K562 (cell line): ENCODE results near the gene STK11. TPM values are rescaled to one million over a fixed set of nuclear protein-coding genes. Genes with fewer than 3 reads are reported as not detected.
A peak's percentile ranks its signal among the peaks of the same experiment; 100 is the strongest.
"Not testable (repeated sequence)": the region's sequence is repeated elsewhere in the genome, so short reads cannot be mapped to it uniquely, and the experiment has no call there.

Source experiments
- ATAC-seq: fragments of 200-7000 bp; cut with Tn5 transposase; 3 replicates; pipeline ENCODE4 v1.9.1; 2020; ENCODE audit warnings: moderate library complexity
- BruUV-seq: library from RNA; stranded (reverse); fragments of 400-500 nt; replicated peaks from 2 replicates; lab custom pipeline; 2021; lab: Mats Ljungman, UMichigan
- CTCF ChIA-PET: fragments of 300-600 bp; formaldehyde crosslinking; extraction: SDS; loops from one replicate; lab custom pipeline; 2021; ENCODE audit warnings: low intra/inter-chr PET ratio; lab: Yijun Ruan, JAX
- POLR2A ChIA-PET: fragments of 300-600, 350-650 bp; sonication (Branson Sonifier 250); formaldehyde crosslinking; extraction: SDS; loops from one replicate; lab custom pipeline; 2021; ENCODE audit warnings: antibody characterized with exemption, inconsistent platforms; lab: Yijun Ruan, JAX
- DNase-seq, 4 experiments: peaks; one replicate each; pipeline versions ENCODE4 v3.0.0 to v3.0.0-alpha.2; 2011 to 2018; ENCODE audit warnings: low spot score in 3 of 4, mixed read lengths in 3 of 4; ENCODE audit errors: extremely low read depth in 1 of 4
- FAIRE-seq: peaks from 2 replicates; lab custom pipeline; 2011; peaks lifted over from hg19 to GRCh38; lab: Jason Lieb, UNC
- H2AFZ ChIP-seq: 2 replicates; pipeline ENCODE4 v1.6.0; 2011; ENCODE audit warnings: low read depth, low read length, control low read depth, inconsistent platforms
- H3K27ac ChIP-seq: fragments of 200-600 bp; 3 replicates; pipeline ENCODE4 v1.8.0; 2011; ENCODE audit warnings: low read depth, mild to moderate bottlenecking, control low read depth, inconsistent platforms, low read length, moderate library complexity, mixed read lengths; ENCODE audit errors: extremely low read depth
- H3K27me3 ChIP-seq, 2 experiments: fragments of 300-600 bp in 1 of 2; 2 replicates in 1 of 2; 3 replicates in 1 of 2; pipeline versions ENCODE4 v1.6.0 to v1.8.0; 2011; ENCODE audit warnings: inconsistent platforms in 2 of 2, low read length in 2 of 2, mild to moderate bottlenecking in 1 of 2, mixed read lengths in 1 of 2, moderate library complexity in 1 of 2; ENCODE audit not compliant: control insufficient read depth in 2 of 2, insufficient read depth in 2 of 2
- H3K36me3 ChIP-seq: fragments of 300-600 bp; 3 replicates; pipeline ENCODE4 v1.8.0; 2011; ENCODE audit warnings: mild to moderate bottlenecking, low read length, inconsistent platforms; ENCODE audit not compliant: control insufficient read depth, insufficient read depth
- H3K4me1 ChIP-seq, 2 experiments: fragments of 200-600 bp in 1 of 2; replicated peaks in 1 of 2; 2 replicates in 1 of 2; 3 replicates in 1 of 2; pipeline versions ENCODE4 v1.5.1 to v1.8.0; 2011; ENCODE audit warnings: inconsistent platforms in 2 of 2, low read length in 2 of 2, mild to moderate bottlenecking in 1 of 2, mixed read lengths in 1 of 2, moderate library complexity in 1 of 2; ENCODE audit not compliant: control insufficient read depth in 2 of 2, insufficient read depth in 2 of 2
- H3K4me2 ChIP-seq: 2 replicates; pipeline ENCODE4 v1.6.1; 2011; ENCODE audit warnings: low read length, control low read depth, inconsistent platforms, mixed read lengths; ENCODE audit not compliant: insufficient read depth
- H3K4me3 ChIP-seq: fragments of 200-600 bp; sonication (generic), shearing (Covaris generic); 2 replicates; pipeline ENCODE4 v1.5.1; 2016; ENCODE audit warnings: control low read depth, inconsistent platforms
- H3K79me2 ChIP-seq: fragments of 200-600 bp; 3 replicates; pipeline ENCODE4 v1.8.0; 2011; ENCODE audit warnings: low read length, inconsistent platforms; ENCODE audit not compliant: control insufficient read depth, insufficient read depth
- H3K9ac ChIP-seq, 2 experiments: 2 replicates each; pipeline versions ENCODE4 v1.6.0 to v1.6.1; 2011; ENCODE audit warnings: low read depth in 2 of 2, low read length in 2 of 2, control low read depth in 1 of 2, inconsistent platforms in 1 of 2, mild to moderate bottlenecking in 1 of 2, mixed read lengths in 1 of 2; ENCODE audit not compliant: insufficient read depth in 1 of 2
- H3K9me1 ChIP-seq: one replicate; pipeline ENCODE4 v1.6.0; 2011; ENCODE audit warnings: inconsistent platforms, mild to moderate bottlenecking, low read length, moderate library complexity; ENCODE audit not compliant: control insufficient read depth, insufficient read depth
- H3K9me3 ChIP-seq: replicated peaks from 2 replicates; pipeline ENCODE4 v1.5.1; 2011; ENCODE audit warnings: low read depth, low read length, inconsistent platforms; ENCODE audit not compliant: control insufficient read depth, insufficient read depth
- H4K20me1 ChIP-seq: replicated peaks from 2 replicates; pipeline ENCODE4 v1.6.1; 2011; ENCODE audit warnings: low read length, inconsistent platforms, mixed read lengths; ENCODE audit not compliant: control insufficient read depth, insufficient read depth
- GABPB1 ChIP-seq: sonication (generic); formaldehyde crosslinking; IDR thresholded peaks from 2 replicates; pipeline ENCODE4 v1.8.0; 2022; ENCODE audit warnings: mild to moderate bottlenecking, missing genetic modification reagents
- NFIC ChIP-seq: fragments of 450-650 bp; IDR thresholded peaks from 2 replicates; pipeline ENCODE4 v1.6.1; 2017; ENCODE audit warnings: mild to moderate bottlenecking, inconsistent platforms
- POLR2G ChIP-seq: fragments of 200-400 bp; formaldehyde crosslinking; IDR thresholded peaks from 2 replicates; pipeline ENCODE4 v1.6.1; 2017; ENCODE audit warnings: low read depth, mild to moderate bottlenecking, antibody characterized with exemption, low read length, moderate library complexity
- RBFOX2 ChIP-seq: fragments of 200-400 bp; formaldehyde crosslinking; IDR thresholded peaks from 2 replicates; pipeline ENCODE4 v1.6.1; 2017; ENCODE audit warnings: low read depth, mild to moderate bottlenecking, low read length, moderate library complexity
- SAFB ChIP-seq: fragments of 200-400 bp; formaldehyde crosslinking; IDR thresholded peaks from 2 replicates; pipeline ENCODE4 v1.6.1; 2017; ENCODE audit warnings: low read depth, low read length, borderline replicate concordance
- SP1 ChIP-seq: sonication (generic); formaldehyde crosslinking; IDR thresholded peaks from 2 replicates; pipeline ENCODE4 v1.8.1; 2022; ENCODE audit warnings: mild to moderate bottlenecking, missing genetic modification reagents
- ZFX ChIP-seq: sonication (generic); formaldehyde crosslinking; IDR thresholded peaks from 2 replicates; pipeline ENCODE4 v1.8.0; 2022; ENCODE audit warnings: mild to moderate bottlenecking, missing genetic modification reagents, moderate library complexity
- ZNF384 ChIP-seq: IDR thresholded peaks from 2 replicates; pipeline ENCODE4 v1.6.1; 2012; ENCODE audit warnings: low read depth, low read length, improper control_type of control experiment
- WGBS: fragments of 100-300 bp; shearing (Covaris generic); methylation state at CpG from one replicate; pipeline ENCODE4 v1.1.6; 2016; ENCODE audit warnings: low coverage, mixed read lengths; ENCODE audit not compliant: insufficient coverage; ENCODE audit errors: missing lambda C conversion rate; 5-methylcytosine and 5-hydroxymethylcytosine counted together
- in situ Hi-C: fragments of 300-500 bp; cut with MboI; formaldehyde crosslinking; loops from 4 replicates; pipeline ENCODE4 v1.15.0; 2018; ENCODE audit warnings: inconsistent platforms, mixed read lengths
- intact Hi-C: fragments of 100-400 bp; cut with micrococcal nuclease; formaldehyde crosslinking; loops from 2 replicates; pipeline ENCODE4 v1.14.2; 2022
- polyA plus RNA-seq, 8 experiments: library from polyadenylated mRNA; depleted of rRNA in 4 of 8; stranded (reverse) in 5 of 8; unstranded in 3 of 8; fragments of >200 nt; fragmentation: Nextera tagmentation in 2 of 8; fragmentation: Illumina TruSeq in 1 of 8; extraction: Ambion mirVana in 2 of 8; extraction: Trizol in 1 of 8; gene quantifications; 2 replicates each; pipeline versions ENCODE4 v1.2.1 to v1.2.3, GENCODE V29; 2011 to 2014; ENCODE audit warnings: inconsistent platforms in 1 of 8, missing spikeins in 1 of 8
- total RNA-seq, 7 experiments: library from RNA; depleted of rRNA in 6 of 7; stranded (reverse); fragments of >200 nt in 6 of 7; fragmentation: Illumina TruSeq in 2 of 7; extraction: Trizol in 2 of 7; gene quantifications; 2 replicates each; pipeline versions ENCODE4 v1.2.1 to v1.2.3, GENCODE V29; 2011 to 2021; ENCODE audit warnings: low replicate concordance in 1 of 7
- TF ChIP-seq, protein P1 (sequence below), 3 experiments: IDR thresholded peaks in 2 of 3; conservative IDR thresholded peaks in 1 of 3; 2 replicates each; pipeline ENCODE4 v1.5.1; 2011 to 2012; ENCODE audit warnings: low read length in 3 of 3, mild to moderate bottlenecking in 3 of 3, control low read depth in 2 of 3, improper control_type of control experiment in 1 of 3, inconsistent platforms in 1 of 3, low read depth in 1 of 3, mixed read lengths in 1 of 3, moderate library complexity in 1 of 3; ENCODE audit not compliant: insufficient read depth in 2 of 3

Gene STK11
- total and polyA plus RNA-seq, 9 of the 15 experiments (the other 6 are each of a cell fraction or from before 2014, with no cell fraction given): 0.15 to 96.5 (median 31.7) TPM

DNA sequence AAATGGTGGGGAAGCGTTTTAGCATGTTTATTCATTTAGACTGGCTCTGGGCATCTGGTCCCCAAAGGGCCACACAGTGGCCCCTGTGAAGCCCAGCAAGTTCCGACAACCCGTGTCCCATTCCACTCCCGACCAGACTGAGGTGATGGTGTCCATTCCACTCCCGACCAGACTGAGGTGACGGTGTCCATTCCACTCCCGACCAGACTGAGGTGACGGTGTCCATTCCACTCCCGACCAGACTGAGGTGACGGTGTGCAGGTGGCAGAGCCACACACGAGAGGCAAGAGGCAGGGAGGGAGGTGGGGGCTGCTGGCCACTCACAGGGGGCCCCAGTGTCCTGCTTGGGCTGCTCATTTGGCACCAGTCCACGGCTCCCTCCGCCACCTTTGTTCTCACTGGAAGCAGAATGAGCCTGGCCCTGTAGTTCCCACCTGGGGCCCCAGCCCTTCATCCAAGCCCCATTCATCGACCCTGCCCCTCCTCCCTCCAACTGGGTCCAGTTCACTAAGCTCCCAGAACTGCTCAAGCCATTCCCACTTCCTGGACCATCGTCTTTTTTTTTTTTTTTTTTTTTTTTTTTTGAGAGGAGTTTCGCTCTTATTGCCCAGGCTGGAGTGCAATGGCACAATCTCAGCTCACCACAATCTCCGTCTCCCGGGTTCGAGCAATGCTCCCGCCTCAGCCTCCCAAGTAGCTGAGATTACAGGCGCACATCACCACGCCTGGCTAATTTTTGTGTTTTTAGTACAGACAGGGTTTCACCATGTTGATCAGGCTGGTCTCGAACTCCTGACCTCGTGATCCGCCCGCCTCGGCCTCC is 40.9 kb downstream of the STK11 start:
- in situ Hi-C loops: loop anchor here (25.0 kb wide), 1 partner anchor 484 kb away; the partner anchor contains the start of gene MISP
- not testable (repeated sequence) for BruUV-seq
- CTCF ChIA-PET: interaction anchor here (4.5 kb wide), 1 partner anchor 21 kb away, joined by 51 read pairs; no protein-coding TSS in a partner anchor

More for the DNA sequence above, 40.9 kb downstream of the STK11 start:
- H4K20me1 ChIP-seq, H3K9me1 ChIP-seq, H3K4me3 ChIP-seq, H3K4me2 ChIP-seq, ATAC-seq, intact Hi-C loops, H3K9me3 ChIP-seq: not testable (repeated sequence)
- H3K9ac ChIP-seq: peak overlapping the region in 1 of 2 experiments; percentile 75; a peak in 2 of 4 replicates
- H3K4me1 ChIP-seq: peaks cover 41 to 95% of the 10 kb centered on the region in 2 experiments
- WGBS: 74% methylated on average over 20 of the region's 27 CpGs
- H3K27ac ChIP-seq: peak overlapping the region; percentile 39; the same call in 1 of the 3 replicates
- peaks cover 50% of the 10 kb centered on the region; the same call in 2 of the 3 replicates for H3K36me3 ChIP-seq
- POLR2A ChIA-PET: interaction anchor here (0.5 to 1.5 kb wide), 6 partner anchors 10 to 369 kb away, joined by 3 to 14 read pairs (median 4); partner anchors contain the start of gene CIRBP
- TF ChIP-seq GABPB1: peak; percentile 29; the same call in 1 of the 2 replicates
- TF ChIP-seq SAFB: peak; percentile 49; the same call in 1 of the 2 replicates
- TF ChIP-seq ZNF384: peak; percentile 59
- TF ChIP-seq, protein P1, sequence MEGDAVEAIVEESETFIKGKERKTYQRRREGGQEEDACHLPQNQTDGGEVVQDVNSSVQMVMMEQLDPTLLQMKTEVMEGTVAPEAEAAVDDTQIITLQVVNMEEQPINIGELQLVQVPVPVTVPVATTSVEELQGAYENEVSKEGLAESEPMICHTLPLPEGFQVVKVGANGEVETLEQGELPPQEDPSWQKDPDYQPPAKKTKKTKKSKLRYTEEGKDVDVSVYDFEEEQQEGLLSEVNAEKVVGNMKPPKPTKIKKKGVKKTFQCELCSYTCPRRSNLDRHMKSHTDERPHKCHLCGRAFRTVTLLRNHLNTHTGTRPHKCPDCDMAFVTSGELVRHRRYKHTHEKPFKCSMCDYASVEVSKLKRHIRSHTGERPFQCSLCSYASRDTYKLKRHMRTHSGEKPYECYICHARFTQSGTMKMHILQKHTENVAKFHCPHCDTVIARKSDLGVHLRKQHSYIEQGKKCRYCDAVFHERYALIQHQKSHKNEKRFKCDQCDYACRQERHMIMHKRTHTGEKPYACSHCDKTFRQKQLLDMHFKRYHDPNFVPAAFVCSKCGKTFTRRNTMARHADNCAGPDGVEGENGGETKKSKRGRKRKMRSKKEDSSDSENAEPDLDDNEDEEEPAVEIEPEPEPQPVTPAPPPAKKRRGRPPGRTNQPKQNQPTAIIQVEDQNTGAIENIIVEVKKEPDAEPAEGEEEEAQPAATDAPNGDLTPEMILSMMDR (IDR thresholded peaks at IDR 0.05 in 2 of 3, conservative IDR thresholded peaks at IDR 0.05 in 1 of 3; ENCODE audit: insufficient read depth in 2 of 3, low read depth in 1 of 3, low read length in 3 of 3): peak in 1 of 3 experiments; percentile 24; a peak in 1 of 6 replicates
- TF ChIP-seq NFIC: peak; percentile 62
- peak; percentile 56 for TF ChIP-seq POLR2G
- peak; percentile 23; the same call in 1 of the 2 replicates for TF ChIP-seq RBFOX2
- TF ChIP-seq SP1 (CRISPR knock-in tag): peak; percentile 29; the same call in 1 of the 2 replicates
- TF ChIP-seq ZFX (CRISPR knock-in tag): peak; percentile 31; the same call in 1 of the 2 replicates
- TF ChIP-seq, all 486 proteins: peak for 9; not testable (repeated sequence) for 477
- H2AFZ ChIP-seq, H3K27me3 ChIP-seq, DNase-seq: not testable (repeated sequence)
- peak; percentile 35 for FAIRE-seq
- H3K79me2 ChIP-seq: peaks cover 62% of the 10 kb centered on the region
